Psoas muscle (tissue), 8 donors: ENCODE results near the gene GADD45GIP1. TPM values are rescaled to one million over a fixed set of nuclear protein-coding genes. Genes with fewer than 3 reads are reported as not detected.

Source experiments
- ATAC-seq, 4 donors: fragments of 200-7000 bp; cut with Tn5 transposase; one replicate each; pipeline ENCODE4 v1.9.1; 2020; ENCODE audit warnings: moderate library complexity in 3 of 4, mild to moderate bottlenecking in 2 of 4
- DNase-seq, 2 donors: peaks; one replicate each; pipeline ENCODE4 v3.0.0-alpha.2; 2020
- H3K27ac ChIP-seq: fragments of 200-600 bp; one replicate; pipeline ENCODE4 v1.8.0; 2022
- H3K27me3 ChIP-seq, 3 donors: fragments of 200-600 bp in 1 of 3; one replicate each; pipeline versions ENCODE4 v1.6.1 to v1.8.0; 2013 to 2022; ENCODE audit warnings: low read length in 2 of 3, mild to moderate bottlenecking in 2 of 3, moderate library complexity in 1 of 3; ENCODE audit not compliant: insufficient read depth in 3 of 3
- H3K36me3 ChIP-seq, 2 donors: fragments of 200-600 bp in 1 of 2; one replicate each; pipeline versions ENCODE4 v1.6.1 to v1.8.0; 2013 to 2022; ENCODE audit warnings: low read depth in 1 of 2, mild to moderate bottlenecking in 1 of 2, moderate library complexity in 1 of 2; ENCODE audit not compliant: insufficient read depth in 1 of 2
- H3K4me1 ChIP-seq: fragments of 200-600 bp; one replicate; pipeline ENCODE4 v1.8.0; 2022
- H3K4me3 ChIP-seq: fragments of 200-600 bp; one replicate; pipeline ENCODE4 v1.8.0; 2022; ENCODE audit warnings: mild to moderate bottlenecking
- H3K9me3 ChIP-seq: fragments of 200-600 bp; one replicate; pipeline ENCODE4 v1.8.0; 2022
- WGBS, 3 donors: extraction: QIAGEN DNeasy Blood & Tissue Kit; methylation state at CpG; one replicate each; pipeline versions ENCODE4 v1.1.6 to v1.1.7; 2013; 5-methylcytosine and 5-hydroxymethylcytosine counted together
- intact Hi-C, 2 donors: fragments of 100-400 bp; cut with DNase I; formaldehyde crosslinking; loops; one replicate each; pipeline versions ENCODE4 v1.11.0 to v1.14.2; 2022
- polyA plus RNA-seq, 3 donors: library from polyadenylated mRNA; stranded (reverse); fragments of 200-250 nt; gene quantifications; one replicate each; pipeline ENCODE4 v1.2.3, GENCODE V29; 2013
- total RNA-seq, 4 donors: library from RNA; stranded (reverse); fragmentation: NEBNext Ultra II Directional in 2 of 4; extraction: Animal tissue kit (Norgen Biotek cat#: 25700) in 2 of 4; gene quantifications; one replicate each; pipeline versions ENCODE4 v1.2.1 to v1.2.4, GENCODE V29; 2021 to 2023
- TF ChIP-seq, protein P1 (sequence below): fragments of 200-600 bp; IDR thresholded peaks from one replicate; pipeline ENCODE4 v1.8.0; 2022; ENCODE audit warnings: antibody characterized with exemption
- donor health status: healthy with polysubstance abuse.
- donor health status: DM: no; HTN: no; CAD: no; lungs with moderate emphysema.
- donor health status: Bipolar disorder and iron deficiency.
- donor health status: healthy.
- donor health status: DM: yes; HTN: yes; CAD: no.
- donor health status: DM: no; HTN: no; CAD: no.
- donor health status: DM: no; HTN: no; CAD: no.
- donor health status: DM: yes; HTN: yes; CAD: no.

Gene GADD45GIP1
- total and polyA plus RNA-seq, 7 donors = 22.4 to 119 (median 35.6) TPM

DNA sequence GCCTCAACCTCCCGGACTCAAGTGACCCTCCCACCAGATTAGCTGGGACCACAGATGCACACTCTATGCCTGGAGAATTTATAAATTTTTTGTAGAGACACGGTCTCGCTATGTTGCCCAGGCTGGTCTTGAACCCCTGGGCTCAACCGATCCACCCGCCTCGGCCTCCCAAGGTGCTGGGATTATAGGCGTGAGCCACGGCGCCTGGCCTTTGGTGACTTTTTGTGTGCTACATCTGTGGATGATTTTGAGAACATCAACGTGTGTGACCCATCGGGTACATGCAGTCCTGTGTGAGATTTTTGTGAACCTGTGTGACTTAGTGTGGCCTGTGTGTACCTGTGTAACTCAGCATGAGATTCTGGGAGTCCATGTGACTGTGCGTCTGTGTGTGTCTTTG lies 29.7 kb upstream of the GADD45GIP1 start:
- intact Hi-C loops = no loop called here
- DNase-seq (no peak), ATAC-seq (no peak)
- Histone ChIP-seq H3K9me3 (no peaks in the 10 kb centered on the region), H3K4me3 (no peak overlapping the region), H3K4me1 (peaks cover 16% of the 10 kb centered on the region), H3K27me3 (no peaks in the 10 kb centered on the region), H3K36me3 (no peaks in the 10 kb centered on the region), H3K27ac (no peak overlapping the region)
- TF ChIP-seq, protein P1, sequence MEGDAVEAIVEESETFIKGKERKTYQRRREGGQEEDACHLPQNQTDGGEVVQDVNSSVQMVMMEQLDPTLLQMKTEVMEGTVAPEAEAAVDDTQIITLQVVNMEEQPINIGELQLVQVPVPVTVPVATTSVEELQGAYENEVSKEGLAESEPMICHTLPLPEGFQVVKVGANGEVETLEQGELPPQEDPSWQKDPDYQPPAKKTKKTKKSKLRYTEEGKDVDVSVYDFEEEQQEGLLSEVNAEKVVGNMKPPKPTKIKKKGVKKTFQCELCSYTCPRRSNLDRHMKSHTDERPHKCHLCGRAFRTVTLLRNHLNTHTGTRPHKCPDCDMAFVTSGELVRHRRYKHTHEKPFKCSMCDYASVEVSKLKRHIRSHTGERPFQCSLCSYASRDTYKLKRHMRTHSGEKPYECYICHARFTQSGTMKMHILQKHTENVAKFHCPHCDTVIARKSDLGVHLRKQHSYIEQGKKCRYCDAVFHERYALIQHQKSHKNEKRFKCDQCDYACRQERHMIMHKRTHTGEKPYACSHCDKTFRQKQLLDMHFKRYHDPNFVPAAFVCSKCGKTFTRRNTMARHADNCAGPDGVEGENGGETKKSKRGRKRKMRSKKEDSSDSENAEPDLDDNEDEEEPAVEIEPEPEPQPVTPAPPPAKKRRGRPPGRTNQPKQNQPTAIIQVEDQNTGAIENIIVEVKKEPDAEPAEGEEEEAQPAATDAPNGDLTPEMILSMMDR = no peak
- 93 to 97% (median 94%) methylated on average over 12 of the region's 12 CpGs for WGBS, 3 donors

DNA sequence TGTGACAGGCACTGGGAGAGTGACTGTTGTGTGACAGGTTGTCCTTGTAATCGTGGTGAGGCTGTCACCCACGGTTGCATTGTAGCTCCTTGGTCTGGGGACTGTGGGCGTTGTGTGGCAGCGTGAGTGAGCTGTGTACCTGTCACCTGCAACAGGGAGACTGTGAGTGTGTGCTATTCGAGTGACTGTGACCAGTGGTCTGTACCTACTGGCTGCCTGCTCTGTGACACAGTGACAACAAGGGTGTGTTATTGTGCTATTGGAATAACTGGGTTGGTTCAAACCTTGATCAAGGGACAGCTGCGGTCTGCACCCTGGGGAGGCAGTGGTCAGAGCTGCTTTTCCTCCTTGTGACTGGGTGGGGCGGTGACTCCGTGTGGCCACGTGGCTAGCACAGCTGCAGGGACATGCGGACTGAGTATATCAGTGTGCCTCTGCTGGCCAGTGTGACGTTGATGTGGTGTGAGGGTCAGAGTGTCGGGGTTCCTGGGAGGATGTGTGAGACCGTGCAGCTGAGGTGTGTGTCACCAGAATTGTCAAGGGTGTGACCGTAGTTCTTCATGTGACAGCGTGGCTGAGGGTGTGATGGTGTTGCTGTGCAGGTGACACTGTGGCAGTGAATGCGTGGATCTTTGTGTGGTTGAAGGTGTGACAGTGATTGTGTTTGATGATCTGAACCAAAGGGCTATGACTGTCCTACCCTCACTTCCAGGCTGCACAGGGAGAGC lies 28.2 kb upstream of the GADD45GIP1 start:
- 15 to 20% (median 20%) methylated on average over 16 of the region's 16 CpGs for WGBS, 3 donors
- intact Hi-C loops = loop anchor here (2.0 kb wide), 3 partner anchors 48 to 78 kb away; no protein-coding TSS in a partner anchor

GRCh38 chr19:12984683-12985048 lies 27.6 kb upstream of the GADD45GIP1 start:
- WGBS, 3 donors = 17 to 23% (median 21%) methylated on average over 8 to 10 of the region's 10 CpGs
- Histone ChIP-seq H3K9me3 (no peaks in the 10 kb centered on the region), H3K4me3 (peak overlapping the region; percentile 18), H3K27ac (peak overlapping the region; percentile 83), H3K27me3 (no peaks in the 10 kb centered on the region), H3K4me1 (peaks cover 16% of the 10 kb centered on the region), H3K36me3 (no peaks in the 10 kb centered on the region)
- DNase-seq (peak in 1 of 2 donors; percentile 31), ATAC-seq (peak in 3 of 4 donors; percentile 13 to 44 (median 14))
- intact Hi-C loops = loop anchor here (1.0 to 2.0 kb wide), 4 partner anchors 24 to 78 kb away; no protein-coding TSS in a partner anchor
- TF ChIP-seq, protein P1 = no peak

More for the DNA sequence above, 28.2 kb upstream of the GADD45GIP1 start:
- no peaks in the 10 kb centered on the region for H3K36me3 ChIP-seq
- ATAC-seq (peak; percentile 90 to 95 (median 91)), DNase-seq (peak; percentile 84 to 92)
- H3K27ac ChIP-seq = peak overlapping the region; percentile 83
- peaks cover 16% of the 10 kb centered on the region for H3K4me1 ChIP-seq
- no peaks in the 10 kb centered on the region for H3K27me3 ChIP-seq
- H3K4me3 ChIP-seq = peak overlapping the region; percentile 18
- TF ChIP-seq, protein P1 = no peak
- no peaks in the 10 kb centered on the region for H3K9me3 ChIP-seq

DNA sequence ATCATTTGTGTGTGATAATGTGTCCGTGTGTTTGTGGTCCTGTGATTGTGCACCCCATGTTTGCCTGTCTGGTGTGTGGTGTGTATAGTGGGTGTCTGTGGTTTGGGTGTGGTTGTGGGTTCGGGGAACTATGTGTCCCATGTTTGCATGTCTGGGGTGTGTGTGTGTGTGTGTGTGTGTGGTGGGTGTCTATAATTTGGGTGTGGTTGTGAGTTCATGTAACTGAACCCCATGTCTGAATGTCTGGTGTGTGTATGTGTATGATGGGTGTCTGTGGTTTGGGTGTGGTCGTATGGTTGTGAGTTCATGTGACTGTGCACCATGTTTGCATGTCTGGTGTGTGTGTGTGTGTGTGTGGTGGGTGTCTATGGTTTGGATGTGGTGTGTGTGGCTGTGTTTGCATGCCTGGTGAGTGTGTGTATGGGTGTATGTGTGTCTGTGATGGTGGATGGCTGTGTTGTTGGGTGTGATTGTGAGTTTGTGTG lies 27.2 kb upstream of the GADD45GIP1 start:
- H3K36me3 ChIP-seq = no peaks in the 10 kb centered on the region
- peaks cover 16% of the 10 kb centered on the region for H3K4me1 ChIP-seq
- no peak overlapping the region for H3K4me3 ChIP-seq
- peak overlapping the region; percentile 83 for H3K27ac ChIP-seq
- no peaks in the 10 kb centered on the region for H3K9me3 ChIP-seq
- DNase-seq (no peak), ATAC-seq (peak in 1 of 4 donors; percentile 9)
- TF ChIP-seq, protein P1 = no peak
- H3K27me3 ChIP-seq = no peaks in the 10 kb centered on the region
- intact Hi-C loops = loop anchor here (1.0 to 2.0 kb wide), 4 partner anchors 24 to 79 kb away; no protein-coding TSS in a partner anchor
- 75 to 86% (median 80%) methylated on average over 3 of the region's 3 CpGs for WGBS, 3 donors
